HG03196 (cell line): ENCODE results near the gene CALR.
"Not testable (repeated sequence)": the region's sequence is repeated elsewhere in the genome, so short reads cannot be mapped to it uniquely, and the experiment has no call there.

Experiments
- ATAC-seq: cut with Tn5 transposase; IDR thresholded peaks from one replicate; pipeline ENCODE4 v1.9.1; 2021; ENCODE audit not compliant: unreplicated experiment

Gene CALR

GRCh38 chr19:12933287-12934072, 4.9 kb upstream of the CALR start, which contains the start of gene FARSA:
TSS of gene FARSA (minus strand) at chr19:12933711. CDS start at chr19:12933696, 15 bp downstream.
- peak; percentile 42 for ATAC-seq

- ATAC-seq, result no peak
These were observed 3.3 kb upstream of the CALR start for GRCh38 chr19:12935071-12935470.

GRCh38 chr19:12936582-12936981, 1.8 kb upstream of the CALR start:
- no peak for ATAC-seq

GRCh38 chr19:12937093-12937926, 1.1 kb upstream of the CALR start:
- ATAC-seq, result no peak

GRCh38 chr19:12938779-12939601, 581 bp downstream of the CALR start:
- ATAC-seq, result no peak

- no peak for ATAC-seq
These were observed 1.6 kb downstream of the CALR start for GRCh38 chr19:12939975-12940423.

GRCh38 chr19:12940897-12941296, 2.5 kb downstream of the CALR start:
- no peak for ATAC-seq

- no peak for ATAC-seq
These were observed 5.1 kb downstream of the CALR start for GRCh38 chr19:12943437-12944044.

GRCh38 chr19:12944104-12944674, 5.8 kb downstream of the CALR start:
- no peak for ATAC-seq

- ATAC-seq, result peak; percentile 75
These were observed 7.2 kb downstream of the CALR start, which contains the start of gene RAD23A for GRCh38 chr19:12945479-12946091. TSS of gene RAD23A (plus strand) at chr19:12945862. CDS start at chr19:12945949, 87 bp downstream.

GRCh38 chr19:12946092-12946721, 7.8 kb downstream of the CALR start:
- ATAC-seq, result peak; percentile 28

GRCh38 chr19:12946731-12947496, 8.5 kb downstream of the CALR start:
- no peak for ATAC-seq

- no peak for ATAC-seq
These were observed 9.5 kb downstream of the CALR start for GRCh38 chr19:12947702-12948611.

- no peak for ATAC-seq
These were observed 10.4 kb downstream of the CALR start for GRCh38 chr19:12948612-12949362.

GRCh38 chr19:12949363-12950283, 11.2 kb downstream of the CALR start:
- ATAC-seq, result no peak

- ATAC-seq, result not testable (repeated sequence)
These were observed 13.6 kb downstream of the CALR start for GRCh38 chr19:12952050-12952449.
